GM10266 (cell line): ENCODE data around the gene NCAM2.

Source experiments
- DNase-seq: peaks from one replicate; pipeline ENCODE4 v3.0.0; 2012; ENCODE audit errors: extremely low spot score
- CTCF ChIP-seq: IDR thresholded peaks from 2 replicates; pipeline ENCODE4 v1.5.1; 2012; ENCODE audit warnings: mild to moderate bottlenecking, low read depth; ENCODE audit not compliant: control insufficient read depth, insufficient read depth; ENCODE audit errors: missing control alignments

NCAM2 gene

GRCh38 chr21:21025742-21026141 is 27.5 kb downstream of the NCAM2 start:
- no peak for DNase-seq
- no peak for TF ChIP-seq CTCF

- DNase-seq: no peak
- no peak for TF ChIP-seq CTCF
These were observed 30.1 kb downstream of the NCAM2 start for GRCh38 chr21:21028275-21028820.

GRCh38 chr21:21029164-21029563 is 31.0 kb downstream of the NCAM2 start:
- TF ChIP-seq CTCF: no peak
- no peak for DNase-seq

GRCh38 chr21:21030311-21030710 is 32.1 kb downstream of the NCAM2 start:
- no peak for TF ChIP-seq CTCF

GRCh38 chr21:21034036-21034435 is 35.8 kb downstream of the NCAM2 start:
- DNase-seq: no peak

More at GRCh38 chr21:21030311-21030710, 32.1 kb downstream of the NCAM2 start:
- DNase-seq: no peak

GRCh38 chr21:21039624-21040170 is 41.5 kb downstream of the NCAM2 start:
- DNase-seq: no peak
- no peak for TF ChIP-seq CTCF

More at GRCh38 chr21:21034036-21034435, 35.8 kb downstream of the NCAM2 start:
- TF ChIP-seq CTCF: no peak

GRCh38 chr21:21045518-21045917 is 47.3 kb downstream of the NCAM2 start:
- no peak for TF ChIP-seq CTCF
- no peak for DNase-seq
